Measurements from ENCODE around the gene STAT3. TPM values are rescaled to one million over a fixed set of nuclear protein-coding genes. Genes with fewer than 3 reads are reported as not detected.

STAT3 gene
- total and polyA plus RNA-seq, 2 of the 13 experiments (the other 11 are each of a cell fraction or from before 2014, with no cell fraction given) = 61.8 to 62.4 TPM

DNA sequence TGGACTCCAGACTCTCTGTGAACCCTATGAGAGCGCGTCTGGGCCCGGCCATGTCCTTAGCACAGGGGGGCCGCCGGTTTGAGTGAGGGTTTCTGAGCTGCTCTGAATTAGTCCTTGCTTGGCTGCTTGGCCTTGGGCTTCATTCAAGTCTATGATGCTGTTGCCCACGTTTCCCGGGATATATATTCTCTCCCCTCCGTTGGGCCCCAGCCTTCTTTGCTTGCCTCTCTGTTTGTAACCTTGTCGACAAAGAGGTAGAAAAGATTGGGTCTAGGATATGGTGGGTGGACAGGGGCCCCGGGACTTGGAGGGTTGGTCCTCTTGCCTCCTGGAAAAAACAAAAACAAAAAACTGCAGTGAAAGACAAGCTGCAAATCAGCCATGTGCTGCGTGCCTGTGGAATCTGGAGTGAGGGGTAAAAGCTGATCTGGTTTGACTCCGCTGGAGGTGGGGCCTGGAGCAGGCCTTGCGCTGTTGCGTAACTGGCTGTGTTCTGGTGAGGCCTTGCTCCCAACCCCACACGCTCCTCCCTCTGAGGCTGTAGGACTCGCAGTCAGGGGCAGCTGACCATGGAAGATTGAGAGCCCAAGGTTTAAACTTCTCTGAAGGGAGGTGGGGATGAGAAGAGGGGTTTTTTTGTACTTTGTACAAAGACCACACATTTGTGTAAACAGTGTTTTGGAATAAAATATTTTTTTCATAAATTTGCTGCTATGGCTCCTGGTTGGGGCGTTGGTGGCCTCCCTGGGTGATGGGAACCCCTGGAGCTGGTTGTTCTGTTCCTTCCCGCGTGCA lies 76.8 kb downstream of the STAT3 start (continued):
- TF ChIP-seq HNF4G (IDR thresholded peaks at IDR 0.05; ENCODE audit: borderline replicate concordance, low read depth, low read length) = no peak
- TF ChIP-seq HNF4G (CRISPR knock-in tag; IDR thresholded peaks at IDR 0.05; ENCODE audit: borderline replicate concordance, low read depth) = 0 out of 2 replicates have a peak, but pooled peaks have one; percentile 32
- TF ChIP-seq KDM6A (CRISPR knock-in tag; IDR thresholded peaks at IDR 0.05; ENCODE audit: low read depth) = 0 out of 2 replicates have a peak, but pooled peaks have one; percentile 63
- TF ChIP-seq SP2 (CRISPR knock-in tag; IDR thresholded peaks at IDR 0.05) = no peak
- no peak for TF ChIP-seq ZNF614 (CRISPR knock-in tag; IDR thresholded peaks at IDR 0.05; ENCODE audit: borderline replicate concordance)
- peak; percentile 24; the same call in 1 of the 2 replicates for TF ChIP-seq ZNF7 (CRISPR knock-in tag; IDR thresholded peaks at IDR 0.05)
- TF ChIP-seq, protein P1, sequence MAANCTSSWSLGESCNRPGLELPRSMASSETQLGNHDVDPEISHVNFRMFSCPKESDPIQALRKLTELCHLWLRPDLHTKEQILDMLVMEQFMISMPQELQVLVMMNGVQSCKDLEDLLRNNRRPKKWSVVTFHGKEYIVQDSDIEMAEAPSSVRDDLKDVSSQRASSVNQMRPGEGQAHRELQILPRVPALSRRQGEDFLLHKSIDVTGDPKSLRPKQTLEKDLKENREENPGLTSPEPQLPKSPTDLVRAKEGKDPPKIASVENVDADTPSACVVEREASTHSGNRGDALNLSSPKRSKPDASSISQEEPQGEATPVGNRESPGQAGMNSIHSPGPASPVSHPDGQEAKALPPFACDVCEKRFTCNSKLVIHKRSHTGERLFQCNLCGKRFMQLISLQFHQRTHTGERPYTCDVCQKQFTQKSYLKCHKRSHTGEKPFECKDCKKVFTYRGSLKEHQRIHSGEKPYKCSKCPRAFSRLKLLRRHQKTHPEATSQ (CRISPR knock-in tag; IDR thresholded peaks at IDR 0.05; ENCODE audit: borderline replicate concordance) = no peak
- 0 out of 2 replicates have a peak, but pooled peaks have one; percentile 76 for TF ChIP-seq ZNF567 (CRISPR knock-in tag; IDR thresholded peaks at IDR 0.05; ENCODE audit: borderline replicate concordance)
- no peak for TF ChIP-seq GPN1 (CRISPR knock-in tag; IDR thresholded peaks at IDR 0.05; ENCODE audit: borderline replicate concordance)
- TF ChIP-seq ZNF180 (CRISPR knock-in tag; IDR thresholded peaks at IDR 0.05; ENCODE audit: borderline replicate concordance, low read depth) = no peak
- TF ChIP-seq, protein P2, sequence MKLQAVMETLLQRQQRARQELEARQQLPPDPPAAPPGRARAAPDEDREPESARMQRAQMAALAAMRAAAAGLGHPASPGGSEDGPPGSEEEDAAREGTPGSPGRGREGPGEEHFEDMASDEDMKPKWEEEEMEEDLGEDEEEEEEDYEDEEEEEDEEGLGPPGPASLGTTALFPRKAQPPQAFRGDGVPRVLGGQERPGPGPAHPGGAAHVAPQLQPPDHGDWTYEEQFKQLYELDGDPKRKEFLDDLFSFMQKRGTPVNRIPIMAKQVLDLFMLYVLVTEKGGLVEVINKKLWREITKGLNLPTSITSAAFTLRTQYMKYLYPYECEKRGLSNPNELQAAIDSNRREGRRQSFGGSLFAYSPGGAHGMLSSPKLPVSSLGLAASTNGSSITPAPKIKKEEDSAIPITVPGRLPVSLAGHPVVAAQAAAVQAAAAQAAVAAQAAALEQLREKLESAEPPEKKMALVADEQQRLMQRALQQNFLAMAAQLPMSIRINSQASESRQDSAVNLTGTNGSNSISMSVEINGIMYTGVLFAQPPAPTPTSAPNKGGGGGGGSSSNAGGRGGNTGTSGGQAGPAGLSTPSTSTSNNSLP (IDR thresholded peaks at IDR 0.05; ENCODE audit: low read depth, low read length) = 0 out of 2 replicates have a peak, but pooled peaks have one; percentile 17
- peak; percentile 86; the same call in 1 of the 2 replicates for TF ChIP-seq ZNF160 (CRISPR knock-in tag; IDR thresholded peaks at IDR 0.05)
- 0 out of 2 replicates have a peak, but pooled peaks have one; percentile 35 for TF ChIP-seq ISL2 (CRISPR knock-in tag; IDR thresholded peaks at IDR 0.05)
- no peak for TF ChIP-seq SOX6 (IDR thresholded peaks at IDR 0.05)
- peak; percentile 55 for TF ChIP-seq SOX6 (CRISPR knock-in tag; IDR thresholded peaks at IDR 0.05)
- no peak for TF ChIP-seq HNRNPK (IDR thresholded peaks at IDR 0.05; ENCODE audit: low read depth, low read length, poor library complexity, severe bottlenecking)
- 0 out of 2 replicates have a peak, but pooled peaks have one; percentile 44 for TF ChIP-seq MEIS2 (CRISPR knock-in tag; IDR thresholded peaks at IDR 0.05)
- TF ChIP-seq, protein P3, sequence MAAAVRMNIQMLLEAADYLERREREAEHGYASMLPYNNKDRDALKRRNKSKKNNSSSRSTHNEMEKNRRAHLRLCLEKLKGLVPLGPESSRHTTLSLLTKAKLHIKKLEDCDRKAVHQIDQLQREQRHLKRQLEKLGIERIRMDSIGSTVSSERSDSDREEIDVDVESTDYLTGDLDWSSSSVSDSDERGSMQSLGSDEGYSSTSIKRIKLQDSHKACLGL (CRISPR knock-in tag; IDR thresholded peaks at IDR 0.05) = no peak
- TF ChIP-seq, protein P4, sequence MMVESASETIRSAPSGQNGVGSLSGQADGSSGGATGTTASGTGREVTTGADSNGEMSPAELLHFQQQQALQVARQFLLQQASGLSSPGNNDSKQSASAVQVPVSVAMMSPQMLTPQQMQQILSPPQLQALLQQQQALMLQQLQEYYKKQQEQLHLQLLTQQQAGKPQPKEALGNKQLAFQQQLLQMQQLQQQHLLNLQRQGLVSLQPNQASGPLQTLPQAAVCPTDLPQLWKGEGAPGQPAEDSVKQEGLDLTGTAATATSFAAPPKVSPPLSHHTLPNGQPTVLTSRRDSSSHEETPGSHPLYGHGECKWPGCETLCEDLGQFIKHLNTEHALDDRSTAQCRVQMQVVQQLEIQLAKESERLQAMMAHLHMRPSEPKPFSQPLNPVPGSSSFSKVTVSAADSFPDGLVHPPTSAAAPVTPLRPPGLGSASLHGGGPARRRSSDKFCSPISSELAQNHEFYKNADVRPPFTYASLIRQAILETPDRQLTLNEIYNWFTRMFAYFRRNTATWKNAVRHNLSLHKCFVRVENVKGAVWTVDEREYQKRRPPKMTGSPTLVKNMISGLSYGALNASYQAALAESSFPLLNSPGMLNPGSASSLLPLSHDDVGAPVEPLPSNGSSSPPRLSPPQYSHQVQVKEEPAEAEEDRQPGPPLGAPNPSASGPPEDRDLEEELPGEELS (CRISPR knock-in tag; IDR thresholded peaks at IDR 0.05) = peak; percentile 78
- TF ChIP-seq, protein P5, sequence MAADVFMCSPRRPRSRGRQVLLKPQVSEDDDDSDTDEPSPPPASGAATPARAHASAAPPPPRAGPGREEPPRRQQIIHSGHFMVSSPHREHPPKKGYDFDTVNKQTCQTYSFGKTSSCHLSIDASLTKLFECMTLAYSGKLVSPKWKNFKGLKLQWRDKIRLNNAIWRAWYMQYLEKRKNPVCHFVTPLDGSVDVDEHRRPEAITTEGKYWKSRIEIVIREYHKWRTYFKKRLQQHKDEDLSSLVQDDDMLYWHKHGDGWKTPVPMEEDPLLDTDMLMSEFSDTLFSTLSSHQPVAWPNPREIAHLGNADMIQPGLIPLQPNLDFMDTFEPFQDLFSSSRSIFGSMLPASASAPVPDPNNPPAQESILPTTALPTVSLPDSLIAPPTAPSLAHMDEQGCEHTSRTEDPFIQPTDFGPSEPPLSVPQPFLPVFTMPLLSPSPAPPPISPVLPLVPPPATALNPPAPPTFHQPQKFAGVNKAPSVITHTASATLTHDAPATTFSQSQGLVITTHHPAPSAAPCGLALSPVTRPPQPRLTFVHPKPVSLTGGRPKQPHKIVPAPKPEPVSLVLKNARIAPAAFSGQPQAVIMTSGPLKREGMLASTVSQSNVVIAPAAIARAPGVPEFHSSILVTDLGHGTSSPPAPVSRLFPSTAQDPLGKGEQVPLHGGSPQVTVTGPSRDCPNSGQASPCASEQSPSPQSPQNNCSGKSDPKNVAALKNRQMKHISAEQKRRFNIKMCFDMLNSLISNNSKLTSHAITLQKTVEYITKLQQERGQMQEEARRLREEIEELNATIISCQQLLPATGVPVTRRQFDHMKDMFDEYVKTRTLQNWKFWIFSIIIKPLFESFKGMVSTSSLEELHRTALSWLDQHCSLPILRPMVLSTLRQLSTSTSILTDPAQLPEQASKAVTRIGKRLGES (CRISPR knock-in tag; IDR thresholded peaks at IDR 0.05; ENCODE audit: borderline replicate concordance) = no peak; the same call in 1 of the 2 replicates
